Activated T-helper 17 cell treated with anti-CD3 and anti-CD28 coated beads, Interleukin-2, amount 50 U/mL, for 72 hours (primary cell): ENCODE data around the gene MORN5. TPM values are rescaled to one million over a fixed set of nuclear protein-coding genes. Genes with fewer than 3 reads are reported as not detected.
A peak's percentile ranks its signal among the peaks of the same experiment; 100 is the strongest.

Source experiments
- ATAC-seq: fragments of 150-1000 bp; cut with Tn5 transposase; replicated peaks from 2 replicates; pipeline ENCODE4 v1.10.0; 2021; ENCODE audit warnings: mild to moderate bottlenecking, moderate library complexity
- H3K27ac Mint-ChIP-seq: one replicate; pipeline ENCODE4 v1.8.0; 2022; ENCODE audit warnings: mixed read lengths
- H3K27me3 Mint-ChIP-seq: one replicate; pipeline ENCODE4 v1.8.0; 2022; ENCODE audit warnings: mixed read lengths
- H3K36me3 Mint-ChIP-seq: one replicate; pipeline ENCODE4 v1.8.0; 2022; ENCODE audit warnings: low read depth, mild to moderate bottlenecking, mixed read lengths
- H3K4me1 Mint-ChIP-seq: one replicate; pipeline ENCODE4 v1.8.0; 2022; ENCODE audit warnings: mixed read lengths
- H3K4me3 Mint-ChIP-seq: one replicate; pipeline ENCODE4 v1.8.0; 2022; ENCODE audit warnings: mild to moderate bottlenecking, mixed read lengths
- H3K9me3 Mint-ChIP-seq: one replicate; pipeline ENCODE4 v1.8.0; 2022; ENCODE audit warnings: mixed read lengths
- total RNA-seq, 2 donors: library from RNA; stranded (reverse); gene quantifications; one replicate each; pipeline ENCODE4 v1.2.3, GENCODE V29; 2022

Gene MORN5
- total RNA-seq, 2 donors from 2014 or later, result not detected

DNA sequence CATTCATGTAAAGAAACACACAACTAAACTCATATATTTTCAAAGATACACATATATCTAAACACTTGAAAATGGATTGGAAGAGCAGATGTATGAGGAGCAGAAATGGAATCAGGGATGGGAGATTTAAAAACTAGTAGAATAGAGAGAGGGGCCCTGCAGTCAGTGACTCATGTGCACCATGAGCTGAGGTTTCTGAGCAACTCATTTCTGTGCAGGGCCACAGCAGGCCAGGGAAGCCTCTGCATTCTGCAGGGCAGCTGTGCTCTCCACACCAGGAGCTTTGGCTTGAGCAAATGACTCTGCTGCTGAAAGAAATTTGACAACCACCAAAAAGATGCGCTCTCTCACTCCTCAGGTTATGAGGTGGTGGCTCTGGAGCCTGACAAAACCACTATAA is 41.9 kb downstream of the MORN5 start:
- Mint-ChIP-seq H3K36me3 (no peaks in the 10 kb centered on the region), H3K4me1 (no peaks in the 10 kb centered on the region), H3K4me3 (no peak overlapping the region), H3K9me3 (no peaks in the 10 kb centered on the region), H3K27me3 (peaks cover 3% of the 10 kb centered on the region), H3K27ac (no peak overlapping the region)
- peak; percentile 39 for ATAC-seq

DNA sequence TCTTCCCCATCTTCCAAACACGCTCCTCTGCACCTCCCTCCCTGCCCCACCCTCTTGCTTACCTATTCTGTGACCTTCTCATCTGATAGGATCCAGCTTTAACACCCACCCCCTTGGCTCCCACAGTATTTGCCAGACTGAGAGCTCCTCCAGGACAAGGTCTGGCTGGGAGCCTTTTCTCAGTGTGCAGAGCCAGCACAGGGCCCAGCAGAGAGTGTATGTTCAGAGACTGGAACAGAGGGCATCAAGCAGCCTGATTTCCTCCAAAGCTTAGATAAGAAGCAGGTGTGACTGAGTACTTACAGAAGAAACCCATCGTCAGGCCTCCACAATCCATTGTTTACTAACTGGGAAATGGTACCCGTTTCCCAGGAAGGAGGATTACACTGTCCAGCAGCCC is 42.4 kb downstream of the MORN5 start:
- Mint-ChIP-seq H3K4me3 (no peak overlapping the region), H3K27ac (no peak overlapping the region), H3K36me3 (no peaks in the 10 kb centered on the region), H3K9me3 (no peaks in the 10 kb centered on the region), H3K27me3 (peaks cover 7% of the 10 kb centered on the region), H3K4me1 (no peaks in the 10 kb centered on the region)
- no peak for ATAC-seq

GRCh38 chr9:122204055-122204454 is 44.3 kb downstream of the MORN5 start:
- Mint-ChIP-seq H3K9me3 (no peaks in the 10 kb centered on the region), H3K27ac (no peak overlapping the region), H3K4me1 (no peaks in the 10 kb centered on the region), H3K27me3 (peaks cover 9% of the 10 kb centered on the region), H3K36me3 (no peaks in the 10 kb centered on the region), H3K4me3 (no peak overlapping the region)
- ATAC-seq, result no peak

DNA sequence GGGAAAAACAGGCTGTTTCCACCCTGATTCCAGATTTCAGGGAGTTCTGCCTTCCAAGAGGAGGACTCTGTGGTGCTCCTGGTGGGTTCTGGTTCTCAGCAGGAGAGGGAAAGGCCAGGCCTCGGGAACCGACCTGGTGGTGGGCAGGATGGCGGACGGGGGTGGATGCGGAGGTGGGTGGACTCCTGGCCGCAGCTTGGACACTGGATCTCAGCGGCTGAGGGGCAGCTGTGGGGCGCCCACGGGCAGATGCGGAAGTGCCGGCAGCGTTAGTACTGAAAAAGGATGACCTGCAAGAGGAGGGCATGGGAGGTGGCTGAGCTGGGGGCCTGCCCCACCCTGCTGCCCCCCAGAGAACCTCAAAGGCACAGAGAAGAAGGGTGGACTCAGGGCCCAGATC is 44.8 kb downstream of the MORN5 start:
- no peak for ATAC-seq
- H3K27me3 Mint-ChIP-seq, result peaks cover 9% of the 10 kb centered on the region
- no peaks in the 10 kb centered on the region for H3K4me1 Mint-ChIP-seq
- H3K27ac Mint-ChIP-seq, result no peak overlapping the region
- H3K36me3 Mint-ChIP-seq, result no peaks in the 10 kb centered on the region
- no peak overlapping the region for H3K4me3 Mint-ChIP-seq
- no peaks in the 10 kb centered on the region for H3K9me3 Mint-ChIP-seq

- Mint-ChIP-seq H3K36me3 (no peaks in the 10 kb centered on the region), H3K27ac (no peak overlapping the region)
Observed at GRCh38 chr9:122205176-122205575, 45.5 kb downstream of the MORN5 start.

GRCh38 chr9:122206118-122207046 is 46.7 kb downstream of the MORN5 start:
- no peak overlapping the region for H3K4me3 Mint-ChIP-seq
- no peaks in the 10 kb centered on the region for H3K9me3 Mint-ChIP-seq
- ATAC-seq, result no peak
- H3K27me3 Mint-ChIP-seq, result peaks cover 16% of the 10 kb centered on the region
- no peaks in the 10 kb centered on the region for H3K36me3 Mint-ChIP-seq
- no peak overlapping the region for H3K27ac Mint-ChIP-seq
- H3K4me1 Mint-ChIP-seq, result no peaks in the 10 kb centered on the region

More at GRCh38 chr9:122205176-122205575, 45.5 kb downstream of the MORN5 start:
- no peak for ATAC-seq
- no peak overlapping the region for H3K4me3 Mint-ChIP-seq
- H3K9me3 Mint-ChIP-seq, result no peaks in the 10 kb centered on the region
- no peaks in the 10 kb centered on the region for H3K4me1 Mint-ChIP-seq
- peaks cover 11% of the 10 kb centered on the region for H3K27me3 Mint-ChIP-seq

- no peak for ATAC-seq
- Mint-ChIP-seq H3K27me3 (peaks cover 20% of the 10 kb centered on the region), H3K36me3 (no peaks in the 10 kb centered on the region), H3K4me1 (no peaks in the 10 kb centered on the region), H3K27ac (no peak overlapping the region), H3K9me3 (no peaks in the 10 kb centered on the region), H3K4me3 (no peak overlapping the region)
Observed at GRCh38 chr9:122207096-122207495, 47.4 kb downstream of the MORN5 start.

DNA sequence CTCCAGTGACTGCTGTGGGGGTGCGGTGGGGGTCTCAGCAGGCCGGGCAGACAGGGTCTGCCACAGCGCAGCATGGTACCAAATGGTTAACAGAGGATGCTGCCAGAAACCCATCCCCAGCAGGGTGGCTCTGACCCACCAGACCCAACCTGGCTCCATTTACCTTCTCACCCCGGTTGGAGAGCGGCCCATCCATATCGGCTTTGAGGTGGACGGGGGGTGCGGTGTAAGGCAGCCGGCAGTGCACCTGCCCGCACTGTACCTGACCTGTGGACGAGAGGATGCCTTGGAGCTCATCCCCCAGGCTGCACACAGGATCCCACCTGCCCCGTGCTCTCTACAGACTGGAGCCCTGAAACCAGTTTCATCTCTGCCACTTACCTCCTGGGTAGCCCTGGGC is 49.7 kb downstream of the MORN5 start:
- Mint-ChIP-seq H3K4me3 (no peak overlapping the region), H3K4me1 (peaks cover 5% of the 10 kb centered on the region), H3K27me3 (peaks cover 34% of the 10 kb centered on the region), H3K36me3 (no peaks in the 10 kb centered on the region), H3K27ac (no peak overlapping the region), H3K9me3 (no peaks in the 10 kb centered on the region)
- ATAC-seq, result no peak

DNA sequence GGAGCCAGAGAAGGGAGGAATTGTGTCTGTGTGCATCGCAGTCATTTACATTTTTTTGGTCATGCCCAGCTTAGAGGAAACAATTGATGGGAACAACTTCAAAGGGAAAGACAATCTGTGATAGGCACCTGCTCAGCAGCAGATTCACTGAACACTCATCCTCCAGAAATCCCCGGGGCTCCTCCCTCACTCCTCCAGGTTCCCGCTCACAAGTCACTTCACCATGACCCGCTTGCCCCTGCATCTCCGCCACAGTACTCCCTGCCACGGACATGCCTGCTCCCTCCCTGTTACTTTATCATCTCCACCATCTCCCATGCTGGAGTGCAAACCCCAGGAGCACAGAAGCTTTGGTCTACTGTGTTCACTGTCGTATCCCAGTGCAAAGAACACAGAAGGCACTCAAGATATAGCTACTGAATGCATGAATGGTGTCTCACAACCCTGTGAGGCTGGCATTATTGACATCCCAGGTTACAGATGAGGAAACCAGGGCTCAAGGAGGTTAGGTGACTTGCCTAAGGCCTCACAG is 52.8 kb downstream of the MORN5 start:
- ATAC-seq, result no peak
- Mint-ChIP-seq H3K27ac (no peak overlapping the region), H3K36me3 (no peaks in the 10 kb centered on the region), H3K4me1 (peaks cover 5% of the 10 kb centered on the region), H3K9me3 (no peaks in the 10 kb centered on the region), H3K27me3 (peaks cover 53% of the 10 kb centered on the region), H3K4me3 (peak overlapping the region; percentile 58)

DNA sequence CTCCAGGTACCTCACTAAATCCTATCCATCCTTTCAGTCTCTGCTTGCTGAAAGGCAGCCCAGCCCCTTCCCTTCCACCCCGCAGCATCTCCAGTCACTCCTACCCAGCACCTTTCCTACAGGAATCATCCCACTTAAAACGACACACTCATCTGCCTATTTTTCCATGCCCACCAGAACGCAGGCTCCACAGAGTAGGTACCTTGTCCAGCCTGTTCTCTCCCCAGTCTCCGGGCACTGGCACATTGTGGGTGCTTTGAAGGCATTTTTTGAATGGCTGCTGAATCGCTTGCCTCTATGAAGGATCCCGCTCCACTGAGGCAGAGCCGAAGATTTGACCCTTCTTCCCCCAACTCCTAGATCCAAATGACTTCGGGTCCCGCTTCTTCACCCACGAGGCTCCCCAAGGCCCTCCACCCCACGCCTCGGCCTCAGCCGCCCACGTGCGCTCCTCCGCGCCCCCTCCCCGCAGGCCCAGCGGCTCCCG is 53.4 kb downstream of the MORN5 start:
- peaks cover 5% of the 10 kb centered on the region for H3K4me1 Mint-ChIP-seq
- peaks cover 55% of the 10 kb centered on the region for H3K27me3 Mint-ChIP-seq
- H3K27ac Mint-ChIP-seq, result no peak overlapping the region
- ATAC-seq, result no peak
- H3K4me3 Mint-ChIP-seq, result peak overlapping the region; percentile 58
- H3K36me3 Mint-ChIP-seq, result no peaks in the 10 kb centered on the region
- H3K9me3 Mint-ChIP-seq, result no peaks in the 10 kb centered on the region

DNA sequence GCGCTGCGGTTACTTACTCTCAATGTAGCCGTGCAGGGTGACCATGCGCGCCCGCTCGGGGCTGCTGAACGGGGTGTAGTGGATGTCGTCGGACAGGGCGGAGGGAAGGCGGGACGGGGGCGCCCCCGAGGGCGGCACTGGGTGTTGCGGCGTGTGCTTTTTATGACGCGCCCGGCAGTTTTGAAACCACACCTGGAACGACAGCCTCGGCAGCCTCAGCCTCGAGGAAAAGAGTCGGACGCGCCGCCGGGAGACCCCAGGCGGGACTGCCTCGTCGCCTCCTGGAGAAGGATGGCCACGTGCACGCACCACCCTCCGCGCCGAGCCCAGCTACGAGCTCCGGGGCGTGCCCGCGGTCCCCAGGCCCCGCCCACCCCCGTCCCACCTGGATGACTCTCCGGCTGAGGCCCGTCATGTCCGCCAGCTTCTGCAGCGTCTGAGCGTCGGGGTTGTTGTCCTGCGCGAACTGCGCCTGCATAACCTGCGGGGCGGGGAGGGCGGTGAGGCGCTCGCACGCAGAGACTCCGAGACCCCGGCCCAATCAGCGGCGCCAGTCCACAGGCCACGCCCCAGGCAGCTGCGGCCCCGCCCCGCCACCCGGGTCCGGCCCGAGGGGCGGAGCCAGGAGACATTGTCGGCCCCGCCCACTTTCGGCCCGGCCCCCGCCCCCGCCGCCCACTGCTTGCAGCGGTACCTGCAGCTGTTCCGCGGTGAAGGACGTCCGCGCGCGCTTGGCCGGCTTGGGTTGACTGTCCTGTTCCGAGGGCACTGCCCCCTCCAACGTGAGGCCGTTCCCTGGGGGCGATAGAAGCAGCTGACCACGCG is 54.1 kb downstream of the MORN5 start:
- no peaks in the 10 kb centered on the region for H3K36me3 Mint-ChIP-seq
- ATAC-seq, result peak; percentile 75
- H3K4me1 Mint-ChIP-seq, result peaks cover 5% of the 10 kb centered on the region
- peaks cover 61% of the 10 kb centered on the region for H3K27me3 Mint-ChIP-seq
- no peaks in the 10 kb centered on the region for H3K9me3 Mint-ChIP-seq
- H3K4me3 Mint-ChIP-seq, result peak overlapping the region; percentile 58
- no peak overlapping the region for H3K27ac Mint-ChIP-seq

DNA sequence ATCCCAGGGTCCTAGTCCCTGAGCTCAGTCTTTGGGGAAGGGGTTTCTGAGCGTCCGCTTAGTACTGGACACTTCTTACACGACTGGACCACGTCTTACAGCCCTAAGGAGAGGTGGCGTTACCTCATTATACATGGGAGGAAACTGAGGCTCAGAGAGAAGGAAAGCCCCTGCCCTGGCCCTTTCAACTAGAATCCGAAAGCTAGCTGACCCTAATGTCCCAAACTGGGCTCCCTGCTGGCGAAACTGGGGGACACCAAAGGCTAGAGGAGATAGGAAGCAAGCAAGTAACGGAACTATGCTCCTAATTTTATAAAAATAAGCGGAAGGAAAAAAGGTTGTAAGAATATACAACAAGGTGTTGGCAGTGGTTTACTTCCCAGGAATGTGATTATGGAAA is 54.8 kb downstream of the MORN5 start:
- no peak for ATAC-seq
- Mint-ChIP-seq H3K4me3 (peak overlapping the region; percentile 58), H3K4me1 (peaks cover 5% of the 10 kb centered on the region), H3K27ac (no peak overlapping the region), H3K27me3 (peaks cover 65% of the 10 kb centered on the region), H3K9me3 (no peaks in the 10 kb centered on the region), H3K36me3 (no peaks in the 10 kb centered on the region)

GRCh38 chr9:122215663-122216062 is 56.0 kb downstream of the MORN5 start:
- no peak overlapping the region for H3K4me3 Mint-ChIP-seq
- peaks cover 5% of the 10 kb centered on the region for H3K4me1 Mint-ChIP-seq
- no peaks in the 10 kb centered on the region for H3K9me3 Mint-ChIP-seq
- no peaks in the 10 kb centered on the region for H3K36me3 Mint-ChIP-seq
- H3K27ac Mint-ChIP-seq, result no peak overlapping the region
- no peak for ATAC-seq
- H3K27me3 Mint-ChIP-seq, result peaks cover 68% of the 10 kb centered on the region

DNA sequence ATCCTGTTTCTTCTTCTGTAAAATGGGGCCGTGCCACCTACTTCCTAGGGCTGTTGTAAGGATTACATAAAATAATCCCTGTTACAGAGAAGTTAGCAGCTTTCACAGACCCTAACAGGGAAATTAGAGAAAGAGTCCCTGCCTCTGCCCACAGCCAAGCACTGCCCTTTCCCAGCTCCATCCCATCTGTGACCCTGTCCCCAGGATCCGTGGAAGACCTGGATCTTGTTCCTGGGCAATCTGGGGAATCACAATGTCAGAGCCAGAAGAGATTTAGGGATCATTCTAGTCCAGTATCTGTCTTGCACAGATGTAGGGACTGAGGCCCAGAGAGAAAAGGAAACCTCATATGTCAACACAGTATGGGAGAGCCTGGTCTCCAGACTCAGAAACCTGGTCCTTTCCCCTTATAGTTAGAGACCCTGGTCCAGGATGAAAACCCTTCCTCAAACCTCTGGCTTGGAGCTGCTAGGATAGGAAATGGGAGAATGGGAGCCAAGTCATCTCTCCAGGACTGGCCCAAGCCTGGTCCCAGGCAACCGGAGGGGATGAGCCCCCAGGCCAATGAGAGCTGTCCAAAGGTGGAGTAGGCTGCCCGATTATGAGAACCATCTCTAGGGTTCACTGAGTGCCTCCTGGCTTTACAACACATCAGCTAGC is 56.6 kb downstream of the MORN5 start:
- Mint-ChIP-seq H3K27me3 (peaks cover 71% of the 10 kb centered on the region), H3K4me1 (peaks cover 5% of the 10 kb centered on the region), H3K27ac (no peak overlapping the region), H3K9me3 (no peaks in the 10 kb centered on the region), H3K4me3 (no peak overlapping the region), H3K36me3 (no peaks in the 10 kb centered on the region)
- no peak for ATAC-seq
